ENCODE results near the gene STK17B.
A peak's percentile ranks its signal among the peaks of the same experiment; 100 is the strongest.

The STK17B gene

DNA sequence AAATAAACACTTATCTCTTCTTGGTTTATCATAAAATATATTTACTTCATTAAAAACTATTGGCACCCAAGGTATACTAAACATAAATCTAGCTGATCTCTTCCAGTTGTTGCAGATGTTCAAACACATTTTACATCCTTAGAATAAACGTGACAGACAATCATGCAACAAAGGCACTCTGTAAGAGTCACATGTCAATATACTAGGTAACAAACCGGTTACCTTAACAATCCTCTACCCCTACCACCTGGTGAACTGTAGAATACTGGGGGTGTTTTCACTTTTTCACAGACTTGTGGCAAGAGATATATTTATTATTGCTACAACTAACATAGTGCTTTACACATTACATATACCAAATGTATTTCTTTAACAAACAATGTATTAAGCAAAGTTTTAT, 15.8 kb downstream of the STK17B start:
- no peak for DNase-seq (ENCODE audit: low spot score)

GRCh38 chr2:196153480-196153879, 17.9 kb downstream of the STK17B start:
- DNase-seq (ENCODE audit: low spot score), result no peak

GRCh38 chr2:196149948-196150347, 21.4 kb downstream of the STK17B start:
- no peak for DNase-seq (ENCODE audit: low spot score)

DNA sequence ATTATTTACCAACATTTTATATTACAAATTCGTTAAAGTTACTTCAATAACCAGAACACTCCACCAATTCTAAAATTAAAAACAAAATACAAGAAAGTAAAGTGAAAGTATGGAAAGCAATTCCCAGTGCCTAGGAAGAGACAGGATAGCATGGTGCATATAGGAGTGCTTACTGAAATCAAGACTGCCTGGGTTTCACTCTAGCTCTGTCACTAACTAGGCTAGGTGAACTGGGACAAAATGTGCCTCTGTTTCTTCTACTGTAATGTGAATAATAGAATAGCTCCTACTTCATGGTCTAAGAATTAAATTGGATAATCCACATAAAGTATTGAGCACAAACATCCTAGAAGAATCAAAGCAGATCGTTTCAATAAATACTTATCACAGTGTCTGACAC, 22.6 kb downstream of the STK17B start:
- no peak for DNase-seq (ENCODE audit: low spot score)

GRCh38 chr2:196145256-196145655, 26.1 kb downstream of the STK17B start:
- no peak for DNase-seq (ENCODE audit: low spot score)

DNA sequence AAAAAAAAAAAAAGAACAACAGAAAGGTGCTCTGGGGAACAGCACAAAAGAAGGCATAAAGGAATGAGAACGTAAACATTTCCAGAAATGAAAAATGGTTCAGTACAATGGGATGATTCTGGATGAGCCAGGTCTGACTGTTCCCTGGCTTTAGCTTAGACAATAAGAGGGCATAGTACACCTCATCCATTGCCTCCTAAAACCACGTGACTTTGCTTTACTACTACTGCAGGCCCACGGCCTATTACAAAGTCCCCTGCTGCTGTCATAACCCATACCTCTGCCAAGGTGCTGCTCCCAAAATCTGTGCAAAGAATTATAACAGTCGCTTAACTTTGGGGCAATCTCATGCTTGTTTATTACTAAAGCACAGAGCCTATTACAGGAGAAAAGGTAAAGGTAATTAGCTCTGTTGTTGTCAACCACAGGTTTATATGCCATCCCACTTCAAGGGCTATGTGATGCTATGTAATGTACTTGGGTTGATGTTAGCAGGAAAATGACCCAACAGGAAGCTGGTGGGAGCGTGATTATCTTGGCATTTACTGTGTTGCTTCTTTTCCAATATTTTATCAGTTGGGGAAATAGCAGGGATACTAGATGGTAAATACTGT, 26.8 kb downstream of the STK17B start:
- no peak for DNase-seq (ENCODE audit: low spot score)

DNA sequence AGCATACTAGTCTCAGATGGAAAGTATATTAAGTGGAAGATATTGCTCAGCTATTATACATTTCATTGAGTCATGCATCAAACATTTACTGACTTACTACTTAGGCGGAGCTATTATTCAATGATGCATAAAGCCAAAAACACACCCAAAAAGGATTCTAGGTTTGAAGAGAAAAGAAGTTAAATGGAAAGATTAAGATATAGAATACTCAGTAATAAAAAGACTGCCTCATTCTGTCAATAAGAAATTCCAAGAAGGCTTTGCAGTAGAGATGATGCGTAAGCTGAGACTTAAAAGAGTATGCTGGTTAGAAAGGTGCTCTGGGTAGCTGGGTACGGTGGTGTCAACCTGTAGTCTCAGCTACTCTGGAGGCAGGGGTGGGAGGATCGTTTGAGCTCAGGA, 27.6 kb downstream of the STK17B start:
- DNase-seq (ENCODE audit: low spot score), result no peak

- no peak for DNase-seq (ENCODE audit: low spot score)
Measured at GRCh38 chr2:196142825-196143224, 28.6 kb downstream of the STK17B start.

GRCh38 chr2:196140213-196140612, 31.2 kb downstream of the STK17B start:
- no peak for DNase-seq (ENCODE audit: low spot score)

- DNase-seq (ENCODE audit: low spot score), result no peak
Measured at GRCh38 chr2:196137271-196137670, 34.1 kb downstream of the STK17B start.

GRCh38 chr2:196136151-196136550, 35.2 kb downstream of the STK17B start:
- no peak for DNase-seq (ENCODE audit: low spot score)

GRCh38 chr2:196131949-196132925, 39.1 kb downstream of the STK17B start:
- DNase-seq (ENCODE audit: low spot score), result no peak

DNA sequence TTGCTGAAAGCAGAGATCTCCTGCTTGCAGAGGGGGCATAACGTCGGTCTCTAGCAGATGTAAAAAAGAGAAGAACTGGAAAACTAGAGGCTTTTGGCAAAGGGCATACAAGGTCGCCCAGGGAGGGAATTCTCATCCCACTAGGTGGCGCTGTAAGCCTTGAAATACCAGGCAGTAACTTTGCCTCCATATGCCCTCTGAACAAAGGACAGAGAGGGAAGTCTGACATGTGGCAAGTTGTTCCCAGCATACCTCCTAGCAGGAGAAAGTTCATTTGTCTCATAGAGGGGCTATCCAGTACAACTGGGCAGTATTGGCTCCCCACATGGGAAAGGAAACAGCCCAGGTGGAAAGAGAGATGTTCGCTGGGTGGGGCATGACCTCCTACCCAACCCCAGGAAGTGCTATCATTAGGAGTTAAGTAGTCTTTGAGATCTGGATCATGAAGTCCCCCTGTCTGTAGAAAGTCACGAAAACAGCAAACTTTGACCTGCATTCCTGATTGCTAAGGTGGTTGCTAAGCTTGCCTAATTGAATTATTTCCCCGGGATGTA, 39.9 kb downstream of the STK17B start:
- no peak for DNase-seq (ENCODE audit: low spot score)

- no peak for DNase-seq (ENCODE audit: low spot score)
Measured at GRCh38 chr2:196130039-196130825, 41.1 kb downstream of the STK17B start.

- no peak for DNase-seq (ENCODE audit: low spot score)
Measured at GRCh38 chr2:196128749-196129148, 42.6 kb downstream of the STK17B start.

DNA sequence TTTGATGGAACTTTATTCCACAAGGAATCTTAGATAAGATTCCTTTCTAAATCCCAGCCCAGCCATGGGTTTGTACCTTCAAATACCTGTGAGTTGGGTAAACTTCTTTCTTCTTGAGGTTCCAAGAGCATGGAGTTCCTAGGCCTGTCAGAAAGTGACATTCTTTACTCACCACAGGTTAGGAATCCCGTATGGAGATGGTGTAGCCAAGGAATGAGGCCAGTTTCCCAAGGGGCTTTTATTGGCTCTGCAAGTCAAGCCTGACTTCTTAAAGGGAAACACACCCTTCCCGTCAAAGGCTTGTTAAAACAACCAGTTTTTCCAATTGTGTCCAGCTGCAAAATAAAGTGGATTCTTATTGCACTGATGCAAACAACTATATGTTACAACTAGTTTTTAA, 45.8 kb downstream of the STK17B start:
- DNase-seq (ENCODE audit: low spot score), result no peak

DNA sequence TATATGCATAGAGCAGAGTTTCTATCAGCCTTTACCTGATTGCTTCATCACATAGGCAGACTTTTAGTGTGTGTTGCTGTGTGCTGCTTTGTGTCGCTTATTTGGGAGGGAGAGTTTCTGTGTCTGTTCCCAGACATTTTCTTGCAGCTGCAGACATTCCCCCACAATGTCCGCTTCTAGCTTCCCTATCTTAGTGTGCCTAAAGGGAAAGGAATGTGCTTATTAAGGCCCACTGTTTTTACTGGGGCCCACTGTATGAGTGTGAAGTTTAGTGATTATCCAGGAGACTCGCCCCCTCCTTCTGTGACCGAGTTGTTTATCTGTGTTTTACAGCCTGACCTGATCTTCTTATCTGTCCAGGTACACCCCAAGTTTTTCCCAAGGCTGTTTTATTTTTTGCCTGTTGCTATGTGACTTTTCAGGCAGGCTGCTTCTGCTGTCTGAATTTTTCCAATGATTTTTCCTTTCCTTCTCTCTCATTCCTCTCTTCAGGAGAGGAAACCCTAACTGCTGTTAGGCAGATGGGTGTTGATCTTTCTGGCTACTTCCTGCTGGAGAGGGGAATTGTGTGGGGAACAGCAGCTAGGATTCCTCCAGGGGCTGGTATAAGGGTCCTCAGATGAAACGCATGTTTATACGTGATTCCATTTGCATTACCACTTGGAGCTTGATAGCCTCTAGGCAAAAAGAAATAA, 47.6 kb downstream of the STK17B start:
- peak; percentile 29 for DNase-seq (ENCODE audit: low spot score)

- DNase-seq (ENCODE audit: low spot score), result no peak
Measured at GRCh38 chr2:196119926-196120325, 51.5 kb downstream of the STK17B start.

DNA sequence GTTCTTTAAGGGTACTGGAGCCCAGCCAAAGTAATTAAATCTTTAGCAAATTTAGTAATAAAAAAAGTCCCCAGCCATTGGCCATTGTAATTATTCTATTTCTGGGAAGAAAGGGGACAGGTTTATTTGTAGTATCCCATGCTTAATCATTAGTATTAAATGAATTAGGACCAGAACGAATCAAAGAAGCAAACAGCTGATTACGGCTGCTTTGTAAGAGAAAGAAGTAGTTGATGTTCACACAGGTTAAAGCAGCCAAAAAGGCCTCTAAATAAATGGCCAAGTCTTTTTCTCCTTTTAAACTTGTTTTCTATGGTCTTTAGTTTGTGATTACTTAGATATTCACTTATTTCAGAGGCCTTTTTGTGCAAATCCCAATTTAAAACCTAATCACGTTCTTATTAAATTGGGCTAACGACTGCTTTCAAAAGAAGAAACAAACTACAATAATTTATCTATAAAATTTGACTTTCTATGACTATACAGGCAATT, 54.1 kb downstream of the STK17B start:
- no peak for DNase-seq (ENCODE audit: low spot score)

DNA sequence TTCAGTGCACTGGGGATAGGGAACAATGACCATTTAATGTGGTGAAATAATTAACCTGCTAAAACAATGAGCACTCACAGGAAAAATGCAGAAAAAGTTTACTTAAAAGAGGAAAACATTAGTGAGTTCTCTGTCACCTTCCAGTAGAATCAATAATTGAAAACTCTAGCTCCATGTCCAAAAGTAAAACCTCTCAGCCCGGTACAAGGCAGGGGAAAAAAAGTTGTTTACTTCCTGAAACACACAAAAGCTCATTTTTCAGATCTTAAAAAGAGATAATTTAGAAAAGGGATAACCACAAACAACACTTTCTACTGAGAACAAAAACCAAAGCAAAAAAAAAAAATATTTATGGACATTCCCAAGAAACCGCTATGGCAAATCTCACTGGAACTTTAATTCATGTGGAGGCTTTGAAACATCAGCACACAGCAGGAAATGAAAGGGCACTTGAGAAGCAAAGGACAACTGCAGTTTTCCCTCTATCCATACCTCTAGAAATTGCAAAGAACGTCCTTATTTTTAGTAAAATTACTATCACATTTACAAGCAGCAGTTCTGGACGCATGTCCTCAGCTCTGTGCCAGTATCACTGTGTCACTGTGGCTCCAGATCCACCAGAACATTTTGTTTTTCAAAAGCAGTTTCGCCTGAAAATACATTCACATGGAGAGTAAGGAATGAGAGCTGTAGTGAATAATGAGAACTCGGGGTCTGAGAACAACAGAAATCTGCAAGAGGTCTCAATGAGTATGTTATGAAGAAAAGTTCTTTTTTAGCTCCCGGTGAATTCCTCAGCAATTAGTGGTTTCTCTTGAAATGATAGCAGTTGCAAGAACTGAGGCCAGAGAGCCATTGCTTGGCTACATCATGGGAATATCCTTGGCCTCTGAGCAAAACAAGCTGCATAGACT, 58.1 kb downstream of the STK17B start:
- DNase-seq (ENCODE audit: low spot score), result peak; percentile 16
